ENCODE data around the gene SPN.

DNA sequence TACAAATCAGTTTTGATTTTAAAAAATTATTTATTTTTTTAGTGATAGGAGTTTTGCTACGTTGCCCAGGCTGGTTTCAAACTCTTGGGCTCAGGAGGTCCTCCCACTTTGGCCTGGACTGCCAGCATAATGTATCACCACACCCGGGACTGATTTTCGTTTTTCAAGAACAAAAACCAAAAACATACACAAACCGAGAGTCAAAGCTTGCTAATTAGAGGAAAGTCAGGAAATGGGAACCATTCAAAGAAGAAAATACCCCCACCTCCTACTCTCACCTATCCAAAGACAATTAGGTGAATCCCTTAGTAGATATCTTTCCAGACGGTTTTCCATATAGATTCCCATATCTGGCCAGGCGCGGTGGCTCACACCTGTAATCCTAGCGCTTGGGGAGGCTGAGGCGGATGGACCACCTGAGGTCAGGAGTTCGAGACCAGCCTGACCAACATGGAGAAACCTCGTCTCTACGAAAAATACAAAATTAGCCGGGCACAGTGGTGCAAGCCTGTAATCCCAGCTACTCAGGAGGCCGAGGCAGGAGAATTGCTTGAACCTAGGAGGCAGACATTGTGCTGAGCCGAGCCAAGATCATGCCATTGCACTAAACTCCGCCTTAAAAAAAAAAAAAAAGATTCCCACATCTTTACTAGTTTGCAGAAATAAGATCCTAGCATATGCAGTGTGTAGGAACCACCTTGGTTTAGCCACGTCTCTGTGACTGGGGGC lies 883 bp upstream of the SPN start:
- TF ChIP-seq, protein P1, sequence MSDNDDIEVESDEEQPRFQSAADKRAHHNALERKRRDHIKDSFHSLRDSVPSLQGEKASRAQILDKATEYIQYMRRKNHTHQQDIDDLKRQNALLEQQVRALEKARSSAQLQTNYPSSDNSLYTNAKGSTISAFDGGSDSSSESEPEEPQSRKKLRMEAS (IDR thresholded peaks at IDR 0.05), result no peak
- TF ChIP-seq SREBF2 (IDR thresholded peaks at IDR 0.05) (no peak), EP300 (IDR thresholded peaks at IDR 0.05) (no peak), ESRRA (IDR thresholded peaks at IDR 0.05; ENCODE audit: borderline replicate concordance, low read length) (no peak), NR3C1 (IDR thresholded peaks at IDR 0.05) (no peak), FOXS1 (CRISPR knock-in tag; IDR thresholded peaks at IDR 0.05) (no peak), PHF8 (IDR thresholded peaks at IDR 0.05; ENCODE audit: borderline replicate concordance, low read depth) (no peak)
- TF ChIP-seq, protein P2, sequence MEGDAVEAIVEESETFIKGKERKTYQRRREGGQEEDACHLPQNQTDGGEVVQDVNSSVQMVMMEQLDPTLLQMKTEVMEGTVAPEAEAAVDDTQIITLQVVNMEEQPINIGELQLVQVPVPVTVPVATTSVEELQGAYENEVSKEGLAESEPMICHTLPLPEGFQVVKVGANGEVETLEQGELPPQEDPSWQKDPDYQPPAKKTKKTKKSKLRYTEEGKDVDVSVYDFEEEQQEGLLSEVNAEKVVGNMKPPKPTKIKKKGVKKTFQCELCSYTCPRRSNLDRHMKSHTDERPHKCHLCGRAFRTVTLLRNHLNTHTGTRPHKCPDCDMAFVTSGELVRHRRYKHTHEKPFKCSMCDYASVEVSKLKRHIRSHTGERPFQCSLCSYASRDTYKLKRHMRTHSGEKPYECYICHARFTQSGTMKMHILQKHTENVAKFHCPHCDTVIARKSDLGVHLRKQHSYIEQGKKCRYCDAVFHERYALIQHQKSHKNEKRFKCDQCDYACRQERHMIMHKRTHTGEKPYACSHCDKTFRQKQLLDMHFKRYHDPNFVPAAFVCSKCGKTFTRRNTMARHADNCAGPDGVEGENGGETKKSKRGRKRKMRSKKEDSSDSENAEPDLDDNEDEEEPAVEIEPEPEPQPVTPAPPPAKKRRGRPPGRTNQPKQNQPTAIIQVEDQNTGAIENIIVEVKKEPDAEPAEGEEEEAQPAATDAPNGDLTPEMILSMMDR (IDR thresholded peaks at IDR 0.05), result no peak

Measured in A549 (cell line).